Measurements from ENCODE around the gene ME2.

The ME2 gene

DNA sequence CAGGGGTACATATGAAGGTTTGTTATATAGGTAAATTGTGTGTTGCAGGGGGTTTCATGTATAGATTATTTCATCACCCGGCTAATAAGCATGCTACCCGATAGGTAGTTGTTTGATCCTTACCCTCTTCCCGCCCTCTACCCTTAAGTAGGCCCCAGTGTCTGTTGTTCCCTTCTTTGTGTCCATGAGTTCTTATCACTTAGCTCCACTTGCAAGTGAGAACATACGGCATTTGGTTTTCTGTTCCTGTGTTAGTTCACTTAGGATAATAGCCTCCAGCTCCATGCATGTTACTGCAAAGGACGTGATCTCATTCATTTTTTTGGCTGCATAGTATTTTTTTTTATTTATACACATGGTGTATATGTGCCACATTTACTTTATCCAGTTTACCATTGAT lies 54.8 kb downstream of the ME2 start:
- no peaks in the 10 kb centered on the region for H3K9me3 ChIP-seq (ENCODE audit: insufficient read depth, low read length)
- H4K20me1 ChIP-seq (ENCODE audit: insufficient read depth, low read length) = no peaks in the 10 kb centered on the region
- H3K9ac ChIP-seq (ENCODE audit: low read length) = no peak overlapping the region
- peaks cover 24% of the 10 kb centered on the region for H3K36me3 ChIP-seq (replicated peaks; ENCODE audit: low read depth, low read length)
- H3K4me3 ChIP-seq (ENCODE audit: low read length) = no peak overlapping the region
- no peak overlapping the region for H2AFZ ChIP-seq (ENCODE audit: low read depth, low read length)
- H3K27me3 ChIP-seq (ENCODE audit: low read depth, low read length) = no peaks in the 10 kb centered on the region
- H3K79me2 ChIP-seq (ENCODE audit: low read length) = no peaks in the 10 kb centered on the region
- H3K4me1 ChIP-seq (ENCODE audit: low read length) = no peaks in the 10 kb centered on the region
- TF ChIP-seq EZH2phosphoT487 (IDR thresholded peaks at IDR 0.05; ENCODE audit: low read depth) = no peak
- TF ChIP-seq, protein P1, sequence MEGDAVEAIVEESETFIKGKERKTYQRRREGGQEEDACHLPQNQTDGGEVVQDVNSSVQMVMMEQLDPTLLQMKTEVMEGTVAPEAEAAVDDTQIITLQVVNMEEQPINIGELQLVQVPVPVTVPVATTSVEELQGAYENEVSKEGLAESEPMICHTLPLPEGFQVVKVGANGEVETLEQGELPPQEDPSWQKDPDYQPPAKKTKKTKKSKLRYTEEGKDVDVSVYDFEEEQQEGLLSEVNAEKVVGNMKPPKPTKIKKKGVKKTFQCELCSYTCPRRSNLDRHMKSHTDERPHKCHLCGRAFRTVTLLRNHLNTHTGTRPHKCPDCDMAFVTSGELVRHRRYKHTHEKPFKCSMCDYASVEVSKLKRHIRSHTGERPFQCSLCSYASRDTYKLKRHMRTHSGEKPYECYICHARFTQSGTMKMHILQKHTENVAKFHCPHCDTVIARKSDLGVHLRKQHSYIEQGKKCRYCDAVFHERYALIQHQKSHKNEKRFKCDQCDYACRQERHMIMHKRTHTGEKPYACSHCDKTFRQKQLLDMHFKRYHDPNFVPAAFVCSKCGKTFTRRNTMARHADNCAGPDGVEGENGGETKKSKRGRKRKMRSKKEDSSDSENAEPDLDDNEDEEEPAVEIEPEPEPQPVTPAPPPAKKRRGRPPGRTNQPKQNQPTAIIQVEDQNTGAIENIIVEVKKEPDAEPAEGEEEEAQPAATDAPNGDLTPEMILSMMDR (IDR thresholded peaks at IDR 0.05; ENCODE audit: low read depth, low read length) = no peak
- no peak overlapping the region for H3K4me2 ChIP-seq (ENCODE audit: low read length)
- no peak overlapping the region for H3K27ac ChIP-seq (ENCODE audit: low read length)

DNA sequence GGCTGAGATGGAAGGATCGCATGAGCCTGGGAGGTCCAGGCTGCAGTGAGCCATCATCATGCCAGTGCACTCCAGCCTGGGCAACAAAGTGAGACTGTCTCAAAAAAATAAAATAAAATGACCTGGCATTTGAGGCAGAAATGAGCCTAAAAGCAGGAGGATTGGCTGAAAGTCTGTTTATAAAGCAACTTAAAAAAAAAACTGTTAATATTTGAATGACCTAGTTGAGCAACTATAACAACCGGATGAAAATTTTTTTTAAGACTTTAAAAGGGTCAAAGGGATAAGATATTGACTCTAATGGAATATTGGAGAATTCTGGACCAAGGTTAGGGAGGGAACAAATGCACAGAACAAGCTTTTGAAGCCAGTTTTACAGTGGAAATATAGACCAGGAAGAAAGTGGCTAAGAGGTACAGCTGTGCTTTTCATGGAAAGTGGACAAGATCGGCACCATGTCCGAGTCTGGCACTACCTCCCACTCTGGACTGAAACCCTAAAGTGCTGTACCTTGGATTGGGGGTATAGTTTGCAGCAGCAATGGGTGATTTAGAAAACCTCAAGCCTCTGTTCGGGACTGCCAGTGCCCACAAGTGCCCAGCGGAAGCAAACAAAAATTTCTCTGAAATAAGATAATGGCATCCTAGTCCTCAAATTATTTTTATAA lies 55.8 kb downstream of the ME2 start:
- Histone ChIP-seq H3K4me3 (ENCODE audit: low read length) (no peak overlapping the region), H3K4me2 (ENCODE audit: low read length) (no peak overlapping the region), H3K4me1 (ENCODE audit: low read length) (no peaks in the 10 kb centered on the region), H3K79me2 (ENCODE audit: low read length) (no peaks in the 10 kb centered on the region), H3K36me3 (replicated peaks; ENCODE audit: low read depth, low read length) (peaks cover 18% of the 10 kb centered on the region), H3K9me3 (ENCODE audit: insufficient read depth, low read length) (no peaks in the 10 kb centered on the region), H4K20me1 (ENCODE audit: insufficient read depth, low read length) (no peaks in the 10 kb centered on the region), H3K27ac (ENCODE audit: low read length) (no peak overlapping the region), H3K27me3 (ENCODE audit: low read depth, low read length) (no peaks in the 10 kb centered on the region), H2AFZ (ENCODE audit: low read depth, low read length) (no peak overlapping the region), H3K9ac (ENCODE audit: low read length) (no peak overlapping the region)
- TF ChIP-seq, protein P1 (IDR thresholded peaks at IDR 0.05; ENCODE audit: low read depth, low read length) = no peak
- TF ChIP-seq EZH2phosphoT487 (IDR thresholded peaks at IDR 0.05; ENCODE audit: low read depth) = no peak

DNA sequence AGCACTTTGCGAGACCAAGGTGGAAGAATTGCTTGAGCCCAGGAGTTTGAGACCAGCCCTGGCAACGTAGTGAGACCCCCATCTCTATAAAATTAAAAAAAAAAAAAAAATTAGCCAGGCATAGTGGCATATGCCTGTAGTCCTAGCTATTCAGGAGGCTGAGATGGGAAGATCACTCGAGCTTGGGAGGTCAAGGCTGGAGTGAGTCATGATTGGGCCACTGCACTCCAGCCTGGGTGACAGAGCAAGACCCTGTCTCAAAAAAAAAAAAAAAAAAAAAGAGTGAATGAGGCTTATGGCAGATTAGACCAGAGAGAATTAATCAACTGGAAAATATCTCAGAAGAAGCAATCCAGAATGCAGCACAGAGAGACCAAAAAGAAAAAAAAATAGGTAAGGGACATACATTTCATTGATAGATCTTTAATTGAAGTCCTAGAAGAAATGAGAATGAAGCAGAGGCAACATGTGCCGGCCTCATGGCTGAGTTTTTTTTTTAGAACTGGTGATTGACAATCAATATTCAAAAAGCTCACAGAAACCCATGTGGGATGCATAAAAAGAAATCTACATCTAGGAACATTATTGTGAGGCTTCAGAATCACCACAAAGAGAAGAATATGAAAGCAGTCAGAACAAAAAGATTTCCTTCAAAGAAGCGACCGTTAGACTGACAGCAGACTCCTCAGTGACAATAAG lies 56.7 kb downstream of the ME2 start:
- Histone ChIP-seq H3K27me3 (ENCODE audit: low read depth, low read length) (no peaks in the 10 kb centered on the region), H3K79me2 (ENCODE audit: low read length) (no peaks in the 10 kb centered on the region)

DNA sequence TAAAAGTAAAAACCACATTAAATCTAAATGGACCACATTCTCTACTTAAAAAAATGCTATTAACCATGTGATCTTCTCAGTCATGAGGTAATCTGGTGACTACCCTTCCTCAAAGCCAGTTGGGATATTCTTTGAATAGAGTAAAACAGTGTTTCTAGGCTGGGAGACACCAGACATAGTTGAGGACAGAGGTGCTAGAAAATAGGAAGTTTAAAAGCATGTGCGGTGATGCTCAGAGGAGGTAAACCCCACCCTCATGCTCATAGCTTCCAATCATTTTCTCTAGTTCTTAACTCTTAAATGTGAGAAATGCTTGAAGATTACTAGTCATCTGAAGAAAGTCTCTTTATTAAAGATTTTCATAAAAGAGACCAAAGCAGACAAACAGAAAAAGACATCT lies 58.3 kb downstream of the ME2 start:
- Histone ChIP-seq H3K4me2 (ENCODE audit: low read length) (no peak overlapping the region), H3K4me1 (ENCODE audit: low read length) (no peaks in the 10 kb centered on the region), H3K36me3 (replicated peaks; ENCODE audit: low read depth, low read length) (peaks cover 20% of the 10 kb centered on the region), H3K27ac (ENCODE audit: low read length) (no peak overlapping the region), H3K79me2 (ENCODE audit: low read length) (no peaks in the 10 kb centered on the region), H2AFZ (ENCODE audit: low read depth, low read length) (no peak overlapping the region), H4K20me1 (ENCODE audit: insufficient read depth, low read length) (no peaks in the 10 kb centered on the region), H3K9me3 (ENCODE audit: insufficient read depth, low read length) (no peaks in the 10 kb centered on the region), H3K27me3 (ENCODE audit: low read depth, low read length) (no peaks in the 10 kb centered on the region), H3K9ac (ENCODE audit: low read length) (no peak overlapping the region), H3K4me3 (ENCODE audit: low read length) (no peak overlapping the region)
- TF ChIP-seq, protein P1 (IDR thresholded peaks at IDR 0.05; ENCODE audit: low read depth, low read length) = no peak
- no peak for TF ChIP-seq EZH2phosphoT487 (IDR thresholded peaks at IDR 0.05; ENCODE audit: low read depth)

More for the DNA sequence above, 56.7 kb downstream of the ME2 start:
- H3K9me3 ChIP-seq (ENCODE audit: insufficient read depth, low read length) = no peaks in the 10 kb centered on the region
- no peak for TF ChIP-seq EZH2phosphoT487 (IDR thresholded peaks at IDR 0.05; ENCODE audit: low read depth)
- TF ChIP-seq, protein P1 (IDR thresholded peaks at IDR 0.05; ENCODE audit: low read depth, low read length) = no peak
- no peak overlapping the region for H3K4me2 ChIP-seq (ENCODE audit: low read length)
- no peak overlapping the region for H3K4me3 ChIP-seq (ENCODE audit: low read length)
- peaks cover 19% of the 10 kb centered on the region for H3K36me3 ChIP-seq (replicated peaks; ENCODE audit: low read depth, low read length)
- H3K27ac ChIP-seq (ENCODE audit: low read length) = no peak overlapping the region
- no peaks in the 10 kb centered on the region for H4K20me1 ChIP-seq (ENCODE audit: insufficient read depth, low read length)
- H3K9ac ChIP-seq (ENCODE audit: low read length) = no peak overlapping the region
- no peaks in the 10 kb centered on the region for H3K4me1 ChIP-seq (ENCODE audit: low read length)
- H2AFZ ChIP-seq (ENCODE audit: low read depth, low read length) = no peak overlapping the region

Measured in OCI-LY3 (cell line).